ENCODE results near the gene TFAP2A. TPM values are rescaled to one million over a fixed set of nuclear protein-coding genes. Genes with fewer than 3 reads are reported as not detected.
A peak's percentile ranks its signal among the peaks of the same experiment; 100 is the strongest.

The TFAP2A gene
- total RNA-seq, 1 experiment from 2014 or later, result 0.42 TPM

DNA sequence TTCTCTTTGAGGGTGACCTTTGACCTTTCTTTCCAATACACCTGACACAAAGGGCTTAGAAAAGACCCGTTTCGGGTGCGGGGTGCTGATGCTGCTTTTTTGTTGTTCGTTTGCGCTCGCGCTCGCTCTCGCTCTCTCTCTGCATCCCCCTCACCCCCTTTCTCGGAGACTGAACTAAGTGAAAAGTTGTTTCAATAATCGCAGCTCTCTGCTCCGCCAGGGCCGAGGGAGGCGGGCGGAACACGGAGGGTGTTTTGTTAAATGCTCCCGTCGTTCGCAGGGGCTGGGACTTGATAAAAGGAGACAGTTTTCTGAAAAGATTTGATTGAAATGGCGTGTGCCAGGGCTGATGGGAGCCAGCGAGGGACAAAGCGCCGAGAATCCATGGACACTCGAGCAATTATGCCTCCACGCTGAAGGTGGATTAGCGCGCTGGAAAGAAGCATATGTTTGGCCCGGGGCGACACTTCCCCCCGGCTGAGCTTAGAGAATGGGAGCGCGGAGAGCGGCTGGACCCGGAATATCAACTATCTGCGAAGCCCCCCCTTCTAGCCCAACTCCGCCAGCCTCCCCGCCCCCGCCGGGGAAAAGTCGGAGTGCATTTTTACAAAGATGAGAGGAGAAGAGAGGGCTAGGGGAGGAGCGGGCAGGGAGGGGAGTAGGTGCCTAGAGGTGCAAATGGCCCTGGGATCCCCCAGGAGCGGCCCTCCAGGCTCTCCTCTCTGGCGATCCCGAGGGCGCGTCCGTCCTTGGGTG is 25.0 kb downstream of the TFAP2A start:
- CTCF ChIA-PET, result interaction anchor here (1.4 to 2.4 kb wide), 2 partner anchors 14 to 32 kb away, joined by 6 to 21 read pairs; no protein-coding TSS in a partner anchor

GRCh38 chr6:10386756-10387654 is 27.9 kb downstream of the TFAP2A start:
- Mint-ChIP-seq H3K4me3 (no peak overlapping the region), H3K27me3 (ENCODE audit: low read depth) (peaks cover 100% of the 10 kb centered on the region), H3K9me3 (no peaks in the 10 kb centered on the region), H3K27ac (no peak overlapping the region), H3K36me3 (no peaks in the 10 kb centered on the region), H3K4me1 (peaks cover 83% of the 10 kb centered on the region)
- ChIA-PET CTCF (interaction anchor here (0.7 to 2.1 kb wide), 3 partner anchors 28 to 36 kb away, joined by 3 to 11 read pairs (median 9); partner anchors contain the start of gene TFAP2A), POLR2A (interaction anchor here (0.5 kb wide), 1 partner anchor 20 kb away, joined by 3 read pairs; no protein-coding TSS in a partner anchor)
- no peak for ATAC-seq
- no peak for DNase-seq (ENCODE audit: low spot score)
- no peak for TF ChIP-seq MAX (CRISPR knock-in tag; IDR thresholded peaks at IDR 0.05)
- no peak for TF ChIP-seq MYBL2 (CRISPR knock-in tag; IDR thresholded peaks at IDR 0.05)

More for the DNA sequence above, 25.0 kb downstream of the TFAP2A start:
- peak overlapping the region; percentile 74 for H3K4me3 Mint-ChIP-seq
- TF ChIP-seq, protein P1, sequence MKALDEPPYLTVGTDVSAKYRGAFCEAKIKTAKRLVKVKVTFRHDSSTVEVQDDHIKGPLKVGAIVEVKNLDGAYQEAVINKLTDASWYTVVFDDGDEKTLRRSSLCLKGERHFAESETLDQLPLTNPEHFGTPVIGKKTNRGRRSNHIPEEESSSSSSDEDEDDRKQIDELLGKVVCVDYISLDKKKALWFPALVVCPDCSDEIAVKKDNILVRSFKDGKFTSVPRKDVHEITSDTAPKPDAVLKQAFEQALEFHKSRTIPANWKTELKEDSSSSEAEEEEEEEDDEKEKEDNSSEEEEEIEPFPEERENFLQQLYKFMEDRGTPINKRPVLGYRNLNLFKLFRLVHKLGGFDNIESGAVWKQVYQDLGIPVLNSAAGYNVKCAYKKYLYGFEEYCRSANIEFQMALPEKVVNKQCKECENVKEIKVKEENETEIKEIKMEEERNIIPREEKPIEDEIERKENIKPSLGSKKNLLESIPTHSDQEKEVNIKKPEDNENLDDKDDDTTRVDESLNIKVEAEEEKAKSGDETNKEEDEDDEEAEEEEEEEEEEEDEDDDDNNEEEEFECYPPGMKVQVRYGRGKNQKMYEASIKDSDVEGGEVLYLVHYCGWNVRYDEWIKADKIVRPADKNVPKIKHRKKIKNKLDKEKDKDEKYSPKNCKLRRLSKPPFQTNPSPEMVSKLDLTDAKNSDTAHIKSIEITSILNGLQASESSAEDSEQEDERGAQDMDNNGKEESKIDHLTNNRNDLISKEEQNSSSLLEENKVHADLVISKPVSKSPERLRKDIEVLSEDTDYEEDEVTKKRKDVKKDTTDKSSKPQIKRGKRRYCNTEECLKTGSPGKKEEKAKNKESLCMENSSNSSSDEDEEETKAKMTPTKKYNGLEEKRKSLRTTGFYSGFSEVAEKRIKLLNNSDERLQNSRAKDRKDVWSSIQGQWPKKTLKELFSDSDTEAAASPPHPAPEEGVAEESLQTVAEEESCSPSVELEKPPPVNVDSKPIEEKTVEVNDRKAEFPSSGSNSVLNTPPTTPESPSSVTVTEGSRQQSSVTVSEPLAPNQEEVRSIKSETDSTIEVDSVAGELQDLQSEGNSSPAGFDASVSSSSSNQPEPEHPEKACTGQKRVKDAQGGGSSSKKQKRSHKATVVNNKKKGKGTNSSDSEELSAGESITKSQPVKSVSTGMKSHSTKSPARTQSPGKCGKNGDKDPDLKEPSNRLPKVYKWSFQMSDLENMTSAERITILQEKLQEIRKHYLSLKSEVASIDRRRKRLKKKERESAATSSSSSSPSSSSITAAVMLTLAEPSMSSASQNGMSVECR (CRISPR knock-in tag; IDR thresholded peaks at IDR 0.05; ENCODE audit: borderline replicate concordance), result no peak
- no peak for TF ChIP-seq ZNF138 (CRISPR knock-in tag; conservative IDR thresholded peaks at IDR 0.05)
- TF ChIP-seq ZNF317 (CRISPR knock-in tag; IDR thresholded peaks at IDR 0.05; ENCODE audit: borderline replicate concordance, low read depth), result no peak
- no peak for TF ChIP-seq NFATC4 (CRISPR knock-in tag; IDR thresholded peaks at IDR 0.05)
- TF ChIP-seq TP53 (CRISPR knock-in tag; IDR thresholded peaks at IDR 0.05), result no peak
- TF ChIP-seq NR3C1 (CRISPR knock-in tag; conservative IDR thresholded peaks at IDR 0.05; ENCODE audit: low read depth), result no peak
- TF ChIP-seq SMAD4 (CRISPR knock-in tag; IDR thresholded peaks at IDR 0.05), result no peak
- TF ChIP-seq, protein P2, sequence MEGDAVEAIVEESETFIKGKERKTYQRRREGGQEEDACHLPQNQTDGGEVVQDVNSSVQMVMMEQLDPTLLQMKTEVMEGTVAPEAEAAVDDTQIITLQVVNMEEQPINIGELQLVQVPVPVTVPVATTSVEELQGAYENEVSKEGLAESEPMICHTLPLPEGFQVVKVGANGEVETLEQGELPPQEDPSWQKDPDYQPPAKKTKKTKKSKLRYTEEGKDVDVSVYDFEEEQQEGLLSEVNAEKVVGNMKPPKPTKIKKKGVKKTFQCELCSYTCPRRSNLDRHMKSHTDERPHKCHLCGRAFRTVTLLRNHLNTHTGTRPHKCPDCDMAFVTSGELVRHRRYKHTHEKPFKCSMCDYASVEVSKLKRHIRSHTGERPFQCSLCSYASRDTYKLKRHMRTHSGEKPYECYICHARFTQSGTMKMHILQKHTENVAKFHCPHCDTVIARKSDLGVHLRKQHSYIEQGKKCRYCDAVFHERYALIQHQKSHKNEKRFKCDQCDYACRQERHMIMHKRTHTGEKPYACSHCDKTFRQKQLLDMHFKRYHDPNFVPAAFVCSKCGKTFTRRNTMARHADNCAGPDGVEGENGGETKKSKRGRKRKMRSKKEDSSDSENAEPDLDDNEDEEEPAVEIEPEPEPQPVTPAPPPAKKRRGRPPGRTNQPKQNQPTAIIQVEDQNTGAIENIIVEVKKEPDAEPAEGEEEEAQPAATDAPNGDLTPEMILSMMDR (IDR thresholded peaks at IDR 0.05), result no peak
- no peak for TF ChIP-seq ZNF423 (CRISPR knock-in tag; IDR thresholded peaks at IDR 0.05)
- H3K27me3 Mint-ChIP-seq (ENCODE audit: low read depth), result peaks cover 100% of the 10 kb centered on the region
- no peaks in the 10 kb centered on the region for H3K36me3 Mint-ChIP-seq
- ATAC-seq (peak; percentile 8), DNase-seq (ENCODE audit: low spot score) (peak; percentile 41)
- POLR2A ChIA-PET, result no interaction called here
- no peaks in the 10 kb centered on the region for H3K9me3 Mint-ChIP-seq
- H3K27ac Mint-ChIP-seq, result no peak overlapping the region
- H3K4me1 Mint-ChIP-seq, result peaks cover 82% of the 10 kb centered on the region

DNA sequence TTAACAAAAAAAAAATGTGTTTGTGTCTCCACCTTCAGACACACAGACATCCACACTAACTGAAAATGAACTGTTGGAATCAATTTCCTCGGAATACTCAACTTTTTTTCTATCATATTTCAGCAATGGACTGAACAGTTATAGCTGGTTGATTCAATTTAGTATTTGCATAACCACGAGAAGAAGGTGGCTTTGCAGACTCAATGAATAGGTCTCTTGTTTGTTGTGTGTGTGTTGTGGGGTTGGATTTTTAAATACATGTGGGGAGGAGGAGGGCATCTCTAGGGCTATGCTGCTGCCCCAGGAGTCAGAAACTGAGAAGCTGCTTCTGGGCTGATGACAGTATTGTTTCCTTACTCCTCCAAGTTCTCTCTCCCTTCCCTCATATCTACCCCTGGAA is 28.7 kb downstream of the TFAP2A start:
- CTCF ChIA-PET, result interaction anchor here (0.6 to 2.1 kb wide), 4 partner anchors 10 to 130 kb away, joined by 3 to 11 read pairs (median 7); partner anchors contain the start of gene TFAP2A

More for the DNA sequence above, 28.7 kb downstream of the TFAP2A start:
- H3K27me3 Mint-ChIP-seq (ENCODE audit: low read depth), result peaks cover 100% of the 10 kb centered on the region
- H3K4me1 Mint-ChIP-seq, result peaks cover 78% of the 10 kb centered on the region
- H3K27ac Mint-ChIP-seq, result no peak overlapping the region
- H3K4me3 Mint-ChIP-seq, result no peak overlapping the region
- no peaks in the 10 kb centered on the region for H3K36me3 Mint-ChIP-seq
- POLR2A ChIA-PET, result no interaction called here
- DNase-seq (ENCODE audit: low spot score), result no peak
- no peak for ATAC-seq
- TF ChIP-seq NFATC4 (CRISPR knock-in tag; IDR thresholded peaks at IDR 0.05) (no peak), NFE2L1 (CRISPR knock-in tag; IDR thresholded peaks at IDR 0.05) (no peak)
- TF ChIP-seq, protein P3, sequence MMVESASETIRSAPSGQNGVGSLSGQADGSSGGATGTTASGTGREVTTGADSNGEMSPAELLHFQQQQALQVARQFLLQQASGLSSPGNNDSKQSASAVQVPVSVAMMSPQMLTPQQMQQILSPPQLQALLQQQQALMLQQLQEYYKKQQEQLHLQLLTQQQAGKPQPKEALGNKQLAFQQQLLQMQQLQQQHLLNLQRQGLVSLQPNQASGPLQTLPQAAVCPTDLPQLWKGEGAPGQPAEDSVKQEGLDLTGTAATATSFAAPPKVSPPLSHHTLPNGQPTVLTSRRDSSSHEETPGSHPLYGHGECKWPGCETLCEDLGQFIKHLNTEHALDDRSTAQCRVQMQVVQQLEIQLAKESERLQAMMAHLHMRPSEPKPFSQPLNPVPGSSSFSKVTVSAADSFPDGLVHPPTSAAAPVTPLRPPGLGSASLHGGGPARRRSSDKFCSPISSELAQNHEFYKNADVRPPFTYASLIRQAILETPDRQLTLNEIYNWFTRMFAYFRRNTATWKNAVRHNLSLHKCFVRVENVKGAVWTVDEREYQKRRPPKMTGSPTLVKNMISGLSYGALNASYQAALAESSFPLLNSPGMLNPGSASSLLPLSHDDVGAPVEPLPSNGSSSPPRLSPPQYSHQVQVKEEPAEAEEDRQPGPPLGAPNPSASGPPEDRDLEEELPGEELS (CRISPR knock-in tag; IDR thresholded peaks at IDR 0.05), result no peak
- H3K9me3 Mint-ChIP-seq, result no peaks in the 10 kb centered on the region

Data from WTC11 (cell line).